H4 (cell line): Measurements from ENCODE around the gene PRR20G. TPM values are rescaled to one million over a fixed set of nuclear protein-coding genes. Genes with fewer than 3 reads are reported as not detected.
"Not testable (repeated sequence)": the region's sequence is repeated elsewhere in the genome, so short reads cannot be mapped to it uniquely, and the experiment has no call there.

Experiments used
- DNase-seq: peaks from one replicate; pipeline ENCODE4 v3.0.0-alpha.2; 2015; ENCODE audit warnings: low spot score
- total RNA-seq: library from RNA; depleted of rRNA; stranded (reverse); fragments of >200 nt; shearing (Covaris generic); gene quantifications from 2 replicates; pipeline ENCODE4 v1.2.3, GENCODE V29; 2014; rRNA removed

Gene PRR20G
- not detected in 2 replicates for total RNA-seq

- DNase-seq = no peak
Measured at GRCh38 chr3:127287840-127288239, at the start of gene PRR20G. Gene PRR20G, minus strand, starts transcription at chr3:127288046. Its CDS starts 681 bp downstream, at chr3:127287365.

DNA sequence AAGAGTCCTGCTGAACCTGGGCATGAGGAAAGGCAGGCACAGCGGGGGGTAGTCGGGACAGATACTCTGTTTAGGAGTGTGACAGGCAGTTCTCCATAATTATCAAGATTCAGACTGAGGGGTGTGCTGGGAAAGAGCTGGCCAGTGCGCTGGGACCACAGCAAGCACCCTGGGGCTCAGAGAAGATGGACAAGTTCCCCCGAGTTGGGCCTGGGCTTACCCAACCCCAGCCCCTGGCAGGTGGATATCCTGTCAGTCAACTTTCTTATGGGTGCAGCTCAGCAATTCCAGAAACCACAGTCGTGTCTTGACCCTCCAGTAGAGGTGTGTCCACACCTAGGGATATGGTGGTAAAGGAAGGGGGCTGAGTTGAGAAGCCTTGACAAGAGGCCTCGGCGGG, 49.2 kb upstream of the PRR20G start:
- DNase-seq = no peak

GRCh38 chr3:127336101-127336500, 48.3 kb upstream of the PRR20G start:
- no peak for DNase-seq

- no peak for DNase-seq
Measured at GRCh38 chr3:127330385-127330784, 42.5 kb upstream of the PRR20G start.

- DNase-seq = no peak
Measured at GRCh38 chr3:127329631-127330285, 41.9 kb upstream of the PRR20G start.

GRCh38 chr3:127328421-127328820, 40.6 kb upstream of the PRR20G start:
- DNase-seq = no peak

DNA sequence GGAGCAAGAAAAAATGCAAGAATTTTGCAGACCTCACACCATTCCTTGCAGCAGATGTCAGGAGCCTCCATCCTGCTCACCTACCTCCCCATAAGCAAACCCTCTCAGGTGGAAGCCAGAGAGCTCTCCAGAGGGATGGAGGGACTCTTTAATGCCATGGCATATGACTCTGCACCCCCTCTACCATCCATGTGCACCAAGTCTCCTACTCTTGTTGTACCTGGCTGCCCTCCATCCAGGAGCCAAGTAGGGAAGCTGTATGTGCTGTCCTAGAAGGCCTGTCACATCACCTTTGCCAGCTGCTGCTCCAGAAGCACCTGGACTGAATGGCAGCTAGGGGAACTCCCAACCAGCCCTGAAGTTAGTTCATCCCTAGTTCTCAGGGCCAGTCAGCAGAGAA, 38.5 kb upstream of the PRR20G start:
- no peak for DNase-seq

GRCh38 chr3:127325629-127325961, 37.7 kb upstream of the PRR20G start:
- DNase-seq = no peak

DNA sequence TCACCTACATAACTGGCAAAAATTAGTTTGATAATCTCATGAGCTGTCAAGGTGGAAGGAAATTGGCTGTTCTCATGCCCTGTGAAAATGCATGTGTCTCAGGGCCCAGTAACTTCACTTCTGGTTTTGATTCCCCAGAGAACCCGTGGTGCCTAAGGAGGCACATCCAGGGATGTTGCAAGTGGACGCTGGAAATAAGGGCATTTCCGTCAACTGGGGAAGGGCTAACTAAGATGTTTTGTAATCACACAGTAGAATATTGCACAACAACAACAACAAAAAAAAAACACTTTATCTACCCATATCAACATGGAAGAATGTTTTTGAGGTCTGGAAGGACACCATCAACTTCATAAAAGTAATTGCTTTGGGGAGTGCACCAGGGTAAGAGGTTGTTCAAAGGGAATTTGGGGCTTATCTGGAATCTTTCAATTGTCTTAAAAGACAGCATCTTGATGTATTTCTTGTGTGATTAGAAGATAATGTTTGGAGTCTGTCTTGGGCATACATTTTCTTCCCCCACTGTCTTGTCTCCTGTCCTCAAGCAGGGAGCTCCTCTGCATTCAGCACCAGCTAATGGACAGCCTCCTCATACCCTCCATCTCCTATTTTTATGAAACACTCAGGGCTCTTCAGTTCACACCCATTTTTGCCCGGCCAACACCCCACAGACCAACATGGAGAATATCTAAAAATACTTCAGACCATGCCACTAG, 37.2 kb upstream of the PRR20G start:
- DNase-seq = no peak

DNA sequence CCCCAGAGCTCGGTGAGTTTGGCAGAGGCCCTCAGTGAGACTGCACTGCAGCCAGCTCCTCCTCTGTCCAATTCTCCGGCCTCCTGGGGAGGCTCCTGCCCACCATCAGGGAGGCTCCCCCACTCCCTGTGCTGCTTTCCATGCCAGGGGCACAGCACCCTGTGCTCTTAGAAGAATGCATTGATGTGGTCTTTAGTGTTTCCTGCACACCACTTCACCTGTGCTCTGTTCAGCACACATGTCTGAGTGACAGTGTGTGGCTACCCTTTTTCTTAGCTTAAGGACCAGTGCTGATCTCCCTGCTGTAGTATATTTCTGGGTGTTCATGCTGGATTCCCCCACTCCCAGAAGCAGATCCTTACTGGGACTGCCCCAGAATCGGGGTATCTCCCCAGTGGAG, 36.2 kb upstream of the PRR20G start:
- no peak for DNase-seq

DNA sequence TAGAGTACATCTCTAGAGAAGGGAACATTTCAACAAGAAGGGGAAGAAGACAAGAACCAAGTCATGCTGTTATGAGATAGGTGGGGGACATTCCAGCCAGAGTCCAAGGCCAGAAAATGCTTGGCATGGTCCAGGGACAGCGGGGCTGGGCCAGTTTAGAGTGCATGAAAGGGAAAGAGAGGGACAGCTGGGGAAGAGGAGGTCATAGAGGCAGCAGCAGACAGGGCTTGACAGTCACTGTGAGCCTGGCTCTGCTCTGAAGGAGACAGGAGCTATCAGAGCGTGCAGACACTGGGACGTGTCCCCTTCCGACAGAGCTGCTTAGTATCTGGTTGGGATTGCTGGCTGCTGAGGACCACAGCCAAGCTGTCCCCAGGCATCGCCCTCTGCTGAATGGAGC, 35.7 kb upstream of the PRR20G start:
- DNase-seq = no peak

GRCh38 chr3:127321371-127321770, 33.5 kb upstream of the PRR20G start:
- DNase-seq = no peak

DNA sequence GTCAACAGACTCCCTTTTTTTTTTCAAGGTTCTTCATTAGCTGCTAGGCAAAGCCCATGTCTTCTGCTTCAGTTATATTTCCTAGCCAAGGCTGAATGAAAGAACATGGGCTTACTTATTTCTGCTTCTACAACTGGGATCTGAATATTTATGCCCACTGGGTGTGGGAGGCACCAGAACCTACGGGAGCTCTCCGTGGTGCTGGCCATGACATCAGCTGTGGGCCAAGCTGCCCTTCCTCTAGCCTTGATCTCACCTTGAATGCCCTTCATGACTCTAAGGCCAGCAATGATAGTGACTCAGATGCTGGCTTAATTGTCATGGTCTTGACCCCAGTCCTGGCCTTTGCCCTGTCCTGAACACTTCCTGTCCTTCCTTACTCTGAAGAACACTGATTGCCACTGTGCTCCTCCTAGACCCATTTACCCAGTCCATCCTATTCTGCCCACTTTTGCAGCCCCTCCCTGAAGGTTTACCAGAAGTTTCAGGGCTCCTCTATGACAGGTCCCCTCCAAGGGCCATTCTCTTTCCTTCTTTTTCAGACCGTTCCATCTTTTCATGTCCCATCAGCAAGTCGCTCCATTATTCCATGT, 32.8 kb upstream of the PRR20G start:
- no peak for DNase-seq

DNA sequence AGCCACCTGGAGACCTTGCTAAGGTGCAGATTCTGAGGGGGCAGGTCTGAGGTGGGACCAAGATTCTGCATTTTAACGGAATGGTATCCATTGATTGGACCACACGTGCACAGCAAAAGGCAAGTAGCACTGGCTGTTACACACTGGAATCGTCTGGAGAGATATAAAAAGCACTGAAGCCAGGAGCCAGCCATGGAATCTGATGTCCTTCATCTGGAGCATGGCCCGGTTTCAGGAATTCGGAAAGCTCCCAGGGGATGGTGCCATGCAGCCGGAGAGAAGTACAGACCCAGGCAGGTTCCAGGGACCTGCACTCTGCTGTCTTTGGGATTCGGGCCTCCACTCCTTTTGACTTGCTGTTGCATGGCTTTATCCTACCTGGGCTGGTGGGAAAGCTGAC, 28.8 kb upstream of the PRR20G start:
- DNase-seq = no peak

DNA sequence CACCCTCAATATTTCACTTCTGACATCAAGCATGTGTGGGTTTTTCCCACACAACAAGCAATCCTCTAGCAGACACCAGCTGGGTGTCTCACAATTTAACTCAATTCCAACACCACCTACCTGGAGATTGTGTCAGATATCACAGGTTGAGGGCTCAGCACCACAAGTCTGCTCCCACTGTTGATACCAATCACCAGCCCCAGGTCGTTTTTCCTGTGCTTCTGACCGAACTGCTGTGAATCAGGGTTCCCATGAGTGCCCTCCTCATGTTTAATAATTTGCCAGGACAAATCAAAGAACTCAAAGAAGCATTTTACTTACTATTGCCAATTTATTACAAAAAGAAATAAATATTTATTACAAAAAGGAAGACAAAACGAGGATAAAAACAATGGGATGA, 25.0 kb upstream of the PRR20G start:
- no peak for DNase-seq

DNA sequence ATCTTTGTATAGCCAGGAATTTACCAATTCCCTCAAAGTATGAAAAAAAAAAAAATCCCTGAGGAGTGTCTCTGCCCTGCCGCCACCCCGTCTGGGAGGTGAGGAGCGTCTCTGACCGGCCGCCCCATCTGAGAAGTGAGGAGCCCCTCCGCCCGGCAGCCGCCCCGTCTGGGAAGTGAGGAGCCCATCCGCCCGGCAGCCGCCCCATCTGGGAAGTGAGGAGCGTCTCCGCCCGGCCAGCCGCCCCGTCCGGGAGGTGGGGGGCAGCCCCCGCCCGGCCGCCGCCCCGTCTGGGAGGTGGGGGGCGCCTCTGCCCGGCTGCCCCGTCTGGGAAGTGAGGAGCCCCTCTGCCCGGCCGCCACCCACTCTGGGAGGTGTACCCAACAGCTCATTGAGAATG, 21.0 kb upstream of the PRR20G start:
- not testable (repeated sequence) for DNase-seq

GRCh38 chr3:127307916-127308315, 20.1 kb upstream of the PRR20G start:
- DNase-seq = no peak

DNA sequence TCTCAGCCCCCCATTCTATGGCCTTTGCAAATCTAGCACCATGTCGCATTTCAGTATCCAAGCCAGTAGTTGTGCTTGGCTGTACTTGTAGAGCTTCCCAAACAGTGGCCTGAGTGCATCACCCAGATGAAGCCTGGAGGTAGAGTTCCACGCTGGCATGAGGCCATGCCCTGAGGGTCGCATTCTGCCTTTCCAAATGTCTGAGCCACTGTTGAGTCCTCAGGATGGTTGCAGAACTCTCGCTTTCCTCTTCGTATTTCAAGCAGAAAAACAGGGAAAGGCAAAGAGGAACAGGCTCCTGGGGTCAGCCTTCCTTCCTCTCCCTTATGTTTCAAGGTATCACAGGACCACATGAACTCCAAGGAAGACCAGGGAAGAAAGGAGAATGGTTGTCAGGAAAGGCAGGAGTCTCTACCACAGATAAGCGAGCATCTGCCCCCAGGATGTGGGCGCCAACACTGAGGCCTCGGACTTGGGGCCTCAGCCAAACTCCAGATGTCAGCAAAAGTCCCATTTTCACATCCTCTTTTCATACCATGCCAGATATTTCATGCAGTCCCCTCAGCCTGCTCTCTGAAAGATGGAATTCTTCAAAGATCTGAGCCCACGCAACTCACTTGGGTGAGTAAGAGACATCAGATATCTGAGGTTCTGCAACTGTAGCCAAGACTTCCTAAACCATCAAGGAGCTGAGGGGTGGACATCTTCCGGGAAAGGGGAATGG, 19.4 kb upstream of the PRR20G start:
- no peak for DNase-seq

DNA sequence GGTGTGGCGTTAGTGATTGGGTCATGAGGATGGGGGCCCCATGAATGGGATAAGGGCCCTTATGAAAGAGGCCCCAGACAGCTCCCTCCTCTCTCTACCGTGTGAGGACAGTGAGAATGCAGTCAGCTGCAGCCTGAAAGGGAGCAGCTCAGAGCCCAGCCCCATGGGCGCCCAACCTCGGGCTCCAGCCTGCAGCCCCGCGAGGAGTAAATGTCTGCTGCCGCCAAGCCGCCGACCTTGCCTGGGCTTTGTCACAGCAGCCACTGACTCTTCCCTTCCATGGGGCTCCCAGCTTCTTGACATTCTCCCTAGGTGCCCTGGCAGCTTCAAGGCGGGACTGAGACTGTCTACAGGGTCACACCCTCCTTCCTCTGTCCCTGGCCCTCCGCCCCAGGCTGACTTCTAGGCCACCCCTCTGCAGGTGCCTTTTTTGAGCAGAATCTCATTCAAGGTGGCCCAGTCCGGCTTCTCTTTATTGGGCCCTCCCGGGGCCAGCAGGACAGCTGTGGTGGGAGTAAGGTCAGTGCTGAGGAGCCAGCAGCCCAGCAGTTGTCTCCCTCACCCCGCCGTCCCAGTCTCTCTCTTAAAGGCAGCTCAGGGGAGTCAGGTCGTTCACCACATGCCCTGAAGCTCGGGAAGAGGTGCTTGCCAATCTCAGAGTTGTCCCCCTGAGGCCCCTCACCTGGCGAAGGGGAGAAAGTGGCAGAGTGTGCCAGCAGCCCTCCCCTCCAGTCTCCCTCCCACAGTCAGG, 18.7 kb upstream of the PRR20G start:
- no peak for DNase-seq

DNA sequence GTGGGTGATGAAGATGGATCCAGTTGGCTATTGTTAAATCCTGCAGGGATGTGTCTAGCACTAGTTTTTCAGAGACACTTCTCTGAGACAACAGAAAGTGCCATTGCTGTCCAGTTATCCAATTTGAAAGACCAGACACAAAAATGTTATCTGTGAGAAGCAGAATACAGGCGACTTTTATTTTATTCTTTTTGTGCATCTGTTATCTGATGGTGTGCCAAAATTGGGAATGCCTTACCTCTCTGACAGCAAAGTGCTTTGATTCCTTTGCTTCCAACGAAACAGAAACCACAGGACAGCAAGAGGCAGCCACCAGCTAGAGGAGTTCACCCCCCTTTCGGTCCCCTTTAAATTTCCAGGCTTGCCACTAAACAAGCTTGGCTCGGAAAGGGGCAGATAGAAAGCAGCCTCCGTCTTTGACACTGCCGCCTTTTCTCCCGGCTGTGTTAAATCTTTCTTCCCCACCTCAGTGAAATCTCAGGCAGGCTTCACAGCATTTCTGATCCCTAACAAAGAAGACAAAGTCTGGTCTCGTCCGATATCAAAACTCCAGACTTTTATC, 17.7 kb upstream of the PRR20G start:
- no peak for DNase-seq

GRCh38 chr3:127304121-127304744, 16.4 kb upstream of the PRR20G start:
- no peak for DNase-seq
